Kidney glomerular epithelial cell (primary cell): ENCODE data around the gene SERAC1.

ENCODE experiments used
- DNase-seq: peaks from one replicate; lab custom pipeline; 2025; lab: John Stamatoyannopoulos, UW

Gene SERAC1

DNA sequence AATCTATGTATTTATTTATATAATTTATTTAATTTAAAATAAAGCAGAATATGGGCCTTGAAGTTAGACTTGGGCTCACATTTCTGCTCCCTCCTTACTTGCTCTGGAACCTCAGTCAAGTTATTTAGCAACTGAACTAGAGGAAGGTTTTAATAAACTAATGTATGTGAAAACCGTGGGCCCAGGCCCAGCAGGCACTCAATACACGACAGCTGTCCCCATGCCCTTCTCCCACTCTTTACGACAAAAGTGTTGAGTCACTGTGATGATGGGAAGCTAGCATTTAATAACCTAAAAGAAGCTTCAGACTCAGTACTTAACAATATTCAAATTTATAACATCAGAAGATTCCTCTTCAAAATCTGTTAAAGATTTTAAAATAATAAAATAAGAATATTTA lies 46.7 kb downstream of the SERAC1 start:
- DNase-seq = no peak

DNA sequence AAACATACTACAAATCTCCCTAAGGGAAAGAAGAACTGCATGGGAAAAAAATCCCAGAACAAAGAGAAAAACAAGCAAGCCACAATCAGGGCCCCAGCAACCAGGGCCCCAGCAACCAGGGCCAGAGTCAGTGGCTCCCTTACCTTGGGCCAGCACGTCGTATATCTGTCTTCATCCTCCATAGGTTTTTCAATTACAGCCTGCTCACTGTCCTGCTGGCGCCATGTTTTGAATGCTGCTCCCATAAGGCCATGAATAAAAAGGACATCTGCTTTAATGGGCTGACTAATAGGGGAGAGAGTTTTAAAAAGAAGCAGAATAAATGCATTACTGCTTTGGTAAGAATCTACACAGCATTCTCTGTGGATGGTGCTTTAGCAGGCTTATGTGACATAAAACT lies 49.2 kb downstream of the SERAC1 start:
- DNase-seq = no peak

DNA sequence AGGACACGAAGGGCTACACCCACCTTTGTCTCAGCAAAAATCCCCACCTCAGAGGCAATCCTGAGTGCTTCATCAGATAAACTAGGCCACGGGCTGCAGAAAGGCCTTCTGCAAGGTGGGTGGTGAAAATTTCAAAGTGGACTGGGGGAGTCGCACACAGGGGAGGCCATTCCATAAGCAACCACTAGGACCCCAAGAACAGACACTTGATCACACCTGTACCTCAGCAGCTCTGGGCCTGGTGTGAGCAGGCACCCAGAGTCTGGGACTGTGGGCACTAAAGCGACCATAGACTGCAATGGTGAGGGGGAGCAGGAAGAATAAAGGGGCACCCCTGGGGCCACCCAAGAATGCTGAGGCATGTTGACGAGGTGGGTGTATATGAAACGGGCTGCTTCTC lies 52.6 kb downstream of the SERAC1 start:
- DNase-seq = no peak

DNA sequence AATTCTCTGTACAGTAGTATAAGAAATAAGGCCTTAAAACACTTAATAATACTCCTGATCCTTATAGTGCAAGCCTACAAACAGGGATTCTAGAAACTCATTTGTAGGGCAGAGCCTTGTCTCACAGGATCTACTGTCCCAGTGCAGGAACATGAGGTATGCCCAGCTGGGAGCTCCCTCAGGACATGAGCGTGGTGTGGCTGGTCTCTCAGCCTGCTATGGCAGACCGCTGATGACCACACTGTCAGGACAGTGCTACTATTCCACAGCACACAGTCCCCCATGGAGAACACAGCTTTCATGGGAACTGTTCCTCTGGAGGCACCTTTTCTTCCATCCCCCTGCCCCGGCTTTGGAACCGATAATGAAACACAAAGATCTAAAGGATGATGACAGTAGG lies 53.0 kb downstream of the SERAC1 start:
- DNase-seq = no peak

DNA sequence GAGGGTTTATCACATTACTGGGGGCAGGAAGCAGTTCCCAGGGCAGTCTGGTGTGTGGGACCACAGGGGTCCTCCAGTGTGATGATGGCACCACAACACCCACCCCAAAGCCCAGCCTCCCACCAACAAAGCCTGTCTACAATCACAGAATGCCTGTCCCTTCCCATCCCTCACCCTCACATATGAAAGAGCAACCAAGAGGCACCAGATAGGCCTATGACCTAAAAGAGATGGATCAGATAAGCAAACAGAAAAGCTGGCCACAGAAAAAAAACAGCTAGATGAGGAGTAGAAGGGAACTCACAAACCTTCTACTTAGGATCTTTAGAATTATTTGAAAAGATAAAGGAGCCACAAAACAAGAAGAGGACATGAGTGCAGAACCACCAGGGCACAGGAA lies 54.3 kb downstream of the SERAC1 start:
- no peak for DNase-seq

DNA sequence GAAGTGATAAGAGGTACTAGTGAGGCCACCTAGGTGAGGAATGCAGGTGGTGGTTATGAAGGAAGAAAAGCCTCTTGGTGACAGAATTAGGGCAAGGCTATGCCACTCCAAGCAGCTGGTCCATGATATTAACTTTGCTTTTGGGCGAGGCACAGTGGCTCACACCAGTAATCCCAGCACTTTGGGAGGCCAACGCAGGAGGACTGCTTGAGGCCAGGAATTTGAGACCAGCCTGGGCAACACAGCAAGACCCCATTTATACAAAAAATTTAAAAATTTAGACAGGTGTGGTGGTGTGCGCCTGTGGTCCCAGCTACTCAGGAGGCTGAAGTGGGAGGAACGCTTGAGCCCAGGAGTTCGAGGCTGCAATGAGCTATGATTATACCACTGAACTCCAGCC lies 56.1 kb downstream of the SERAC1 start:
- DNase-seq = no peak

DNA sequence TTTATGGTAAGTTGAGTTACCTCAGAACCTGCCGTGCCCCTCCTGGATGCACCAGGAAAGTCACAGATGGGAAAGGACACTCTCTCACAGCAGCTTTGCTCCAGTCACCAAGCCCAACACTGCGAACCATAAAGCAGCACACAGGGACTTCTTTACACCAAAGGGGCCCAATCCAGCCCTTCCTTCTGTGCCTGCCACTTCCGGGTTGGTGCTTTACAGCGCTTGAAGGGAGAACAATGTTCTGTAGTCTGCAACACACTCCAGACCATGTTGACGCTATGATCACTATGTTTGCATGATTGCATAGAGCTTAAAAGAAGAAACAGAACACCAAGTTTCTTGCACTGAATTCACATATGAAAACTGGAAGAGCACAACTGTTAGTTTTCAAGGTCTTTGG lies 57.1 kb downstream of the SERAC1 start:
- no peak for DNase-seq

DNA sequence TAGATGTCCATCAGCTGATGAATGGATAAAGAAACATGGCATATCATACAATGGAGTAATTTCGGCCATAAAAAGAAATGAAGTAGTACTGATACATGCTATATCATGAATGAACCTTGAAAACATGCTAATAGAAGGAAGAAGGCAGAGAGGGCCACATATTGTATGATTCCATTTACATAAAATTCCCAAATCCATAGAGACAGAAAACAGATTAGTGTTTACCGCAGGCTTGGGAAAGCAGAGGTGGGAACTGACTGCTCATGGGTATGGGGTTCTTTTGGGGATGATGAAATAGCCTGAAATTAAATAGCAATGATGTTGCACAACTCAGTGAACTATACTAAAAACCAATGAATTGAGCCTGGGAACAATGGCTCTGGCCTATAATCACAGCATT lies 58.3 kb downstream of the SERAC1 start:
- no peak for DNase-seq

DNA sequence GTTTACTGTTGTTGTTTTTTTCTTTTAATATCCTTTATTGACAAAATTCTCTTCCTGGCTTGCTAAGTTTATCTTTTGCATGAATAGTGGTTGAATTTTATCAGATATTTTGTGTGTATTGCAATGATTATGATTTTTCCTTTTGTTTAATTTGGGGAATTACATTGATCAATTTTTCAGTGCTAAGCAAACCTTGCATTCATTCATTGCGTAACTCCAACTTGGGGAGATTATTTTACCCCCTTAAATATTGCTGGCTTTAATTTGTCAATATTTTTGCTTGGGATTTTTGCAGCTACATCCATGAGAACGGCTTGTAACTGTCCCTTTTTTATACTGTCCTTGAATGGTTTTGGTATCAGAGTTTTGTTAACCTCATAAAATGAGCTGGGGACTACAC lies 63.4 kb downstream of the SERAC1 start:
- DNase-seq = no peak

DNA sequence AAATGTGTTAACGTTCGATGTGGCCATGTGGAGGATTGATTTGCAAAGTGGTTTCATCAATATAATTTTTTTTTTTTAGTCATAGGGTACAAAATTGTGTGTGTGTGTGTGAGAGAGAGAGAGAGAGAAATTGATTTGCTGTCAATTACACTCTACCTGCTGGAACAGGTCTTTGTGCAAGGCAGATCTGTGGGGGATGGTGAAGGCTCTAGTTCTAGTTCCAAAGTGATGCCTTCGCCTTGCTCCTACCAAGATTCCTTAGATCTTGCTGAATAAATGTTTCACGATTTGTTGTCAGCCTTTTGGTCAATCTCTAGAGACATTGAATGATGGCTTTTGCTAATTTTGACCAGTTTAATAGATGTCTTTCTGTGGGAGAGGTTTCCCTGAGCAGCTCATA lies 64.8 kb downstream of the SERAC1 start:
- no peak for DNase-seq

DNA sequence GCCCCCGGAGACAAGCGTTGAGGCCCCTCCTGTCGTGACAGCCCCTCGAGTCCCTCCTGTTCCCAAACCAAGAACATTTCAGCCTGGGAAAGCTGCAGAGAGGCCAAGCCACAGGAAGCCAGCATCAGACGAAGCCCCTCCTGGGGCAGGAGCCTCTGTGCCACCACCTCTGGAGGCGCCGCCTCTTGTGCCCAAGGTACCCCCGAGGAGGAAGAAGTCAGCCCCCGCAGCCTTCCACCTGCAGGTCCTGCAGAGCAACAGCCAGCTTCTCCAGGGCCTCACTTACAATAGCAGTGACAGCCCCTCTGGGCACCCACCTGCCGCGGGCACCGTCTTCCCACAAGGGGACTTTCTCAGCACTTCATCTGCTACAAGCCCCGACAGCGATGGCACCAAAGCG lies 72.4 kb downstream of the SERAC1 start:
- no peak for DNase-seq

DNA sequence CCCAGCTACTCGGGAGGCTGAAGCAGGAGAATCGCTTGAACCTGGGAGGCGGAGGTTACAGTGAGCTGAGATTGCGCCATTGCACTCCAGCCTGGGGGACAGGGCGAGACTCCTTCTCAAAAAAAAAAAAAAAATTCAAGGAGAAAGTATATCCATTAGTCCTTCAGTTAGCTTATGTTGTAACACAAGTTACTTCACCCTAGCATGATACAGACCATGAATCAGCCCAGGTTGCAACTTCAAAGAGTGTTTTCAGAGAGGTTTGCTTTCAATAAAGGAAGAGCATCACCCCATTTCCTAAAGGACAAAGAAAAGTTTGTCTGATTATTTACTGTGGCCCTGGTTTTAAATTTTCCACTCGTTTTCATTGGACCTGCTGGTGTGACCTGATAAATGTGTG lies 73.0 kb downstream of the SERAC1 start:
- no peak for DNase-seq

DNA sequence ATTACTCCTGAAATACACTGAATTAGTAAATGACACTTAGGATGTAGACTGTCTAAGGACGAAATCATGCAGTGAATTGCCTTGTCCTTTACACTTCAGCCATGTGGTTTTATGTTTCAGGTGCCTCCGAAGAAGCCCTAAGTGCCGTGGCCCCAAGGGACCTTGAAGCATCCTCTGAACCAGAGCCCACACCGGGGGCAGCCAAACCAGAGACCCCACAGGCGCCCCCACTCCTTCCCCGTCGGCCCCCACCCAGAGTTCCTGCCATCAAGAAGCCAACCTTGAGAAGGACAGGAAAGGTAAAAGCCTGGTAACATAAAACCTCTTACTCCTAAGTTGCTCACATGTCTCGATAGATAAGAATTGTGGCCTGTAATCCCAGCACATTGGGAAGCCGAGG lies 75.3 kb downstream of the SERAC1 start:
- DNase-seq = no peak

DNA sequence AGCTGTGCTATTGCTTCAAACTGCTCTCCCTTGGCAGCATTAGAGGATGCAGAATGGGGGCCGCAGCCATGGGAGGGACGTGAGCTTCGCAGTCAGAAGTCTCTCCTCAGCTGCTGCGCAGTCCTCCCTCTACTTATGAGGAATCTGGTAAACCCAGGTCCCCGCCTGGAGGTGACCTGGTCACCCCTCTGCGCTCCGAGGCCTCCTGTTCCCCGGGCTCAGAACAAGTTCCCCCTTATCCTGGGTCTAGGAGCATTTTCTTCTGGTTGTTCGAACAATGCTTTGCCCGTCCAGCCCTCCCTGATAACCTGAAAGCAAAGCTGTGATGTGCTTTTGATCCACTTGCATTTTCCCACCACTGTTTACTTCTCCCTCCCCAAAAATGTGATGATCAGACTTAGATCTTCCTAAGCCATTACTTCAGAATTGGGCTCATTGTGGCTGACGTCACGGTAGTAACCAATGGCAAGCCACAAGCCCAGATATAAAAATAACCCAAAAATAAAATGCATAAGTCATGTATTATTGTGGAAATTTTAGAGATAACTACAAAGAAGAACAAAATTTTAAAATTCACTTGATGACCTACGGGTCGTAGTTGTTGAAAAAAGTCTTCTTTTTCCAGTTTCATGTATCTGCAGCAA lies 80.7 kb downstream of the SERAC1 start:
- no peak for DNase-seq

DNA sequence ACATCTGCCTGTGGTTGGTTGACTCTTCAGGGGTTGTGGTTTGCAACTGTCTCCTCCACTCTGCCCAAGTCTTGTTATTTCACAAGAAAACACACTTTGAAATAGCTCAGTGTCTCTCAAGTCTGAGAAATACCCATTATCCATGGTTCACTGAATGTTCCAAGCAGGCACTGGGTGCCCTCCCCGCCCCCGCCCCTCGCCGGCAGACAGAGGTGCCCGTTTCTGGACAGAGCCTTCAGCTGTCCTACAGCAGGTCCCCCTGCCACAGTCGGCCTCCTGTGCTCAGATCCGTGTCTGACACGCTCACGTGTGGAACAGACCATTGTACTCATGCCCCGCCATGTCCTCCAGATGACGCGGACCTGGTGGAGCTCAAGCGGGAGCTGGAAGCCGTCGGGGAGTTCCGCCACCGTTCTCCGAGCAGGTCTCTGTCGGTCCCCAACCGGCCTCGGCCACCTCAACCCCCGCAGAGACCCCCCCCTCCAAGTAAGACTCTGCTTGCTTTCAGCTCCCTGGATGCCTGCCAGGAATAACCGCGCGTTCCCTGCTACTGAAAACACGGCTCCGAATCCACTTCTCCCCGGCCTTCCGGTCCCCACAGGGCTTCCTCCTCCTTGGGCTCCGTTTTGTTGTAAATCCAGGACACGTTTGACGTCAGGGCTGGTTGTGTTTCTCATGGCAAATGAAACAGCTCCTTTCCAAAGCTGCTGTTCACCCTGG lies 81.4 kb downstream of the SERAC1 start:
- peak; percentile 95 for DNase-seq

DNA sequence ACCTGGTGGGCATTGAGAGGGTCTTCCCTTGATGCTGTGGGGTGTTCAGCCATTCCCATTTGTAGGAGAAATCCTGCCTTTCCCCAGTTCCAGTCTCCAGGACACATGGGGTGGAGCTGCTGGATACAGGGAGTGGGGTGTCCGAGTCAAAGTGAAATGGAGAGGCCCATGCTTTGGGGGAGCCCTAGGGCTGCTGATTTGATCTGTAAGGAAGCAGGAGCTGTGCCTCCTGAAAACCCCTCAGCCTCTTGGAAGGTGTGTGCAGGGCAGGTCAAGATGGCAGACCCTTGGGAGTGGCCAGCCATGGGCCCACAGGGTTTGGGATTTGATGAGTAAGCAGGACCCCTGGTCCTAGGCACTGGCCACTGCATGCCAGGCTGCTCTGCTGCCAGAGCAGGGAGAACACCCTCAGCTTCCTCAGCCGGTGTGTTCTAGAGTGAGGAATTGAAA lies 82.0 kb downstream of the SERAC1 start:
- no peak for DNase-seq

DNA sequence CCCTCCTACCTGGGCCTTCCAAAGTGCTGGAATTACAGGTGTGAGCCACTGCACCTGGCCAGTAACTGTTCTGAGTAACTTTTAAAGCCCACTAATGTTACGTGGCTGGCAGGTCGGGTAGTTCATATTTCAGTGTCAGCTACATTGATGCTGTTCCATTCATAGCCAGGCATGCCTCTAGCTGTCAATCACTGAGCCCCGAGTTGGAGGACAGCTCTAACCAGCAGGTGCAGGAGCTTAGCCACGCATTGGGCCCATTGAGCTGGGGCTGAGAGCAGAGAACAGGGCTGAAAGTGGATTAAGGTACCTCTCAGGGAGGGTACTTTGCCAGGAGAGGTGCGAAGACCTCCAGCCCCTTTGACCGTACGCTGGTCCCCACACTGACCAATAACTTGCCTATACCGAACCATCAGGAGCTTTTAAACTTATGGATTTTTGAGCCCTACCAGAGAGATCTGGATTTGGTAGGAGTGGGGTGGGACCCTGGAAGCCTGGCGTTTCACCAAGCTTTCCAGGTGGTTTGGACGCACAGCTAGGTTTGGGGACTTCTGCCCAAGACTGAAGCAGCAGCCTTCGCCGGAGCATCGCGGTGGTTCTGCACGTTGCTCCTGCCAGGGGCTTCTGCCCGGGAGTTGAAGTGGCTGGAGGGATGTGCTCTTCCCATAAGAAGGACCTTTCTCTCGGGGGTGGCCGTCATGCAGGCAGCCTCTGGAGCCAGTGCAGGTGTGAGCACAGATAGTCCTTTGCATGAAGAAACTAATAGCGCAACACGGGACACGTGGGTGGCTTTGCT lies 82.6 kb downstream of the SERAC1 start:
- no peak for DNase-seq

DNA sequence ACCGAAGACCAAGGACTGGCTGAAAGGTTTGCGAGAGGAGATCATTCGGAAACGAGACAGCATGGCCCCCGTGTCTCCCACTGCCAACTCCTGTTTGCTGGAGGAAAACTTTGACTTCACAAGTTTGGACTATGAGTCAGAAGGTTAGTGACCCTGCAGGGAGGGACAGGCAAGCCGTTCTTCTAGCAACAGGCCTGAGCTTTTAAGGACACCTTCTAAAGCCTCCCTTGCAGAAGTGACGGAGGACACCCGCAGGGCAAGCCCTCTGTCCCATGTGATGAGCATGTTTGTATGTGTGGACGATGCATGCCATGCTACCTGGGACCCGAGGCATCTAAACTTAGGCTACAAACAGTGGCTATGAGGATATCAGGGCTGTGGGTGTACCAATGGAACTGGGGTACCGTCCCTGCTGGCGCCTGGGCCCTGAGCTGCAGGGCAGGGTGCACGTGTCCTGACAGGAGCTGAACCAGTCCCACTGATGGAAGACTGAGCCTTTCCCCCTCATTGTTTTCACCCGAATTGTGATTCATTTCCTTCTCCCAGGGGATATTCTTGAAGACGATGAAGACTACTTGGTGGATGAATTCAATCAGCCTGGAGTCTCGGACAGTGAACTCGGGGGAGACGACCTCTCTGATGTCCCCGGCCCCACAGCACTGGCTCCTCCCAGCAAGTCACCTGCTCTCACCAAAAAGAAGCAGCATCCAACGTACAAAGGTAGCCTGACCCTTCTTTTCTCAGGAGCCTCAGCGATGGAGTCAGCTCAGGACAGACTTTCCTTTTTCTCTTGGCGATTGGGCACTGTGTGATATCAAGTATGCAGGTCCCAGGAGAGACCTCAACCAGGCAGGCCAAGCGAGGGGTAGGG lies 84.4 kb downstream of the SERAC1 start:
- DNase-seq = no peak

DNA sequence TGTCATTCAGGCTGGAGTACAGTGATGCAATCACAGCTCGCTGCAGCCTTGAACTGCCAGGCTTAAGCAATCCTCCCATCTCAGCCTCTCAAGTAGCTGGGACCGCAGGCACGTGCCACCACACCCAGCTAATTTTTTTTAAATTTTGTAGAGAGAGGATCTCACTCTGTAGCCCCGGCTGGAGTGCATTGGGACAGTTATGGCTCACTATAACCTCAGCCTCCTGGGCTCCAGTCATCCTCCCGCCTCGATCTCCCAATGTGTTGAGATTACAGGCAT lies 86.5 kb downstream of the SERAC1 start:
- DNase-seq = no peak

DNA sequence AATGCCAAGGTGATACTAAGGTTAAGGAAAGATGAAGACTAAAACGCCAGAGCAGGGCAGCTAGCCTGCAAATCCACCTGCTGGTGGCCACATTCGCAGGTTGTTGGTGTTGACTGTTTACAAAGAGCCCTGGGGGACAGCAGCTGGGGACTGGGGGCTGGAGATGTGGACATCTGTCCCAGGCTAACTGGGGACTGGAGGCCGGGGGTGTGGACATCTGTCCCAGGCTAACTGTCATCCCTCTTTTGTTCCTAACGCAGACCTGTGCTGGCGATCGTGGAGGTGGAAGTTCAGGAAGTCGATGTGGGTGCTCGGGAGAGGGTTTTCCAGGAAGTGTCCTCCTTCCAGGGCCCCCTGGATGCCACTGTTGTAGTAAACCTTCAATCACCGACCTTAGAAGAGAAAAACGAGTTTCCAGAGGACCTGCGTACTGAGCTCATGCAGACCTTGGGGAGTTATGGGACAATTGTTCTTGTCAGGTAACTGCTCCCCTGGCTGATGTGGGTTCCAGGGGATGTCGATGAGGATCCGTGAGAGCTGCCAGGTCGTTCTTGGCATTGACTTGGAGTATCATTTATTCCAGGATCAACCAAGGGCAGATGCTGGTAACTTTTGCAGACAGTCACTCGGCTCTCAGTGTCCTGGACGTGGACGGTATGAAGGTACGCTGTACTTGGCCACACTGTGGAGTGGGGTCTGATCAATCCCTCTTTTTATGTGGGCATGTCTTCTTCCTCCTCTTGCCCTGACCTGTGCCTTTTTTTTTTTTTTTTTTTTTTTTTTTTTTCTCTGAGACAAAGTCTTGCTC lies 87.0 kb downstream of the SERAC1 start:
- no peak for DNase-seq

DNA sequence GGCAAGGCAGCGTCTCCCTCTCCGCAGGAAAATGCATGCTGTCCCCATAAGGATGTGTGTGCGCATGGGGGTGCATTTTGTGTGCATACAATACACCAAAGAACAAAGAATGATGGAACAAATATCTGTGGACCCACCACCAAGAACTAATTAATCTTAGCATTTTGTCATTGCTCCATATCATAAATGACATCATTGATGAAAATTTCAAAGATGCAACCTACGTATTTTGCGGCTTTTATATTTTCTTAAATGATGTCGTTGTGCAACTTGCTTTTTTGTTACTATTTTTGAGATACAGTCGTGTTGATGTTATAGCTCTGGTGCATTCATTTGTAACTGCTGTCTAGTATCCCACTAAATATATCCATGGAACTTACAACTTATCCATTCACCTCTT lies 89.7 kb downstream of the SERAC1 start:
- DNase-seq = no peak

DNA sequence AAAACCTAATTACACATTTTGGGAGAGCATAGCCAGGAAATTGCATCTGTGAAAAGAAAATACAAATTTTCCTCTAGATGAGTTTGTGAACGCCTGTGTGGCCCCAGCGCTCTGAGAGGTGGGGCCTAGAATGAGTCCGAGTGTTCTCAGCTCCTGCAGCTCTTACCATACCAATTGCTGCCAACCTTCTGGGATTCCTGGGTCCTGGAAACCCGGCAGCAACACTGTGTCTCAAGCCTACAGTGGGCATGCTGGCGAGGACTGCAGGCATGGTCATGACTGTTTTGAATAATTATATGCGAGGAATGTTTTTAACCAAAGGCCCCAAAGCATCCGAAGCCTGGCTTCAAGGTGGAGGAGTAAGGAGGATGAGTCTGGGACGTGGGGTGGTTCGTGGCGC lies 90.4 kb downstream of the SERAC1 start:
- DNase-seq = no peak
